ENCODE results near the gene PTRH1. TPM values are rescaled to one million over a fixed set of nuclear protein-coding genes. Genes with fewer than 3 reads are reported as not detected.

Gene PTRH1
- polyA plus RNA-seq, 1 experiment = 21.1 TPM

- no peaks in the 10 kb centered on the region for H3K27me3 ChIP-seq (ENCODE audit: control insufficient read depth, insufficient read depth, low read length)
- no peak for DNase-seq (ENCODE audit: low read depth)
- peak overlapping the region; percentile 87 for H3K4me3 ChIP-seq (ENCODE audit: low read depth, low read length)
- CTCF ChIA-PET = interaction anchor here (1.5 to 4.6 kb wide), 2 partner anchors 11 to 21 kb away, joined by 4 to 20 read pairs; partner anchors contain the start of gene TOR2A
- no peak for TF ChIP-seq CTCF (IDR thresholded peaks at IDR 0.05; ENCODE audit: insufficient read depth, low read depth, low read length)
- no peaks in the 10 kb centered on the region for H3K36me3 ChIP-seq (ENCODE audit: control insufficient read depth, insufficient read depth, low read length)
- POLR2A ChIA-PET = no interaction called here
These were observed 1.3 kb downstream of the PTRH1 start for GRCh38 chr9:127714020-127714750.

- DNase-seq (ENCODE audit: low read depth) = no peak
- no peaks in the 10 kb centered on the region for H3K27me3 ChIP-seq (ENCODE audit: control insufficient read depth, insufficient read depth, low read length)
- H3K36me3 ChIP-seq (ENCODE audit: control insufficient read depth, insufficient read depth, low read length) = no peaks in the 10 kb centered on the region
- POLR2A ChIA-PET = no interaction called here
- H3K4me3 ChIP-seq (ENCODE audit: low read depth, low read length) = no peak overlapping the region
- CTCF ChIA-PET = interaction anchor here (1.5 to 4.6 kb wide), 2 partner anchors 12 to 22 kb away, joined by 4 to 20 read pairs; partner anchors contain the start of gene TOR2A
- TF ChIP-seq CTCF (IDR thresholded peaks at IDR 0.05; ENCODE audit: insufficient read depth, low read depth, low read length) = no peak
These were observed 2.6 kb downstream of the PTRH1 start for GRCh38 chr9:127712867-127713266.

- ChIA-PET POLR2A (no interaction called here), CTCF (interaction anchor here (4.6 kb wide), 1 partner anchor 22 kb away, joined by 20 read pairs; the partner anchor contains the start of gene TOR2A)
- H3K4me3 ChIP-seq (ENCODE audit: low read depth, low read length) = no peak overlapping the region
- no peaks in the 10 kb centered on the region for H3K36me3 ChIP-seq (ENCODE audit: control insufficient read depth, insufficient read depth, low read length)
- no peak for DNase-seq (ENCODE audit: low read depth)
- no peak for TF ChIP-seq CTCF (IDR thresholded peaks at IDR 0.05; ENCODE audit: insufficient read depth, low read depth, low read length)
- no peaks in the 10 kb centered on the region for H3K27me3 ChIP-seq (ENCODE audit: control insufficient read depth, insufficient read depth, low read length)
These were observed 3.1 kb downstream of the PTRH1 start for GRCh38 chr9:127712371-127712770.

GRCh38 chr9:127711831-127712274 is 3.6 kb downstream of the PTRH1 start:
- DNase-seq (ENCODE audit: low read depth) = no peak
- Histone ChIP-seq H3K27me3 (ENCODE audit: control insufficient read depth, insufficient read depth, low read length) (no peaks in the 10 kb centered on the region), H3K4me3 (ENCODE audit: low read depth, low read length) (no peak overlapping the region), H3K36me3 (ENCODE audit: control insufficient read depth, insufficient read depth, low read length) (no peaks in the 10 kb centered on the region)
- ChIA-PET POLR2A (no interaction called here), CTCF (interaction anchor here (0.8 to 4.6 kb wide), 2 partner anchors 17 to 23 kb away, joined by 4 to 20 read pairs; partner anchors contain the start of gene TOR2A)
- no peak for TF ChIP-seq CTCF (IDR thresholded peaks at IDR 0.05; ENCODE audit: insufficient read depth, low read depth, low read length)

- ChIA-PET CTCF (interaction anchor here (0.8 kb wide), 1 partner anchor 16 kb away, joined by 4 read pairs; no protein-coding TSS in a partner anchor), POLR2A (no interaction called here)
- DNase-seq (ENCODE audit: low read depth) = no peak
- Histone ChIP-seq H3K36me3 (ENCODE audit: control insufficient read depth, insufficient read depth, low read length) (no peaks in the 10 kb centered on the region), H3K27me3 (ENCODE audit: control insufficient read depth, insufficient read depth, low read length) (no peaks in the 10 kb centered on the region), H3K4me3 (ENCODE audit: low read depth, low read length) (no peak overlapping the region)
- TF ChIP-seq CTCF (IDR thresholded peaks at IDR 0.05; ENCODE audit: insufficient read depth, low read depth, low read length) = no peak
These were observed 4.2 kb downstream of the PTRH1 start for GRCh38 chr9:127711226-127711701.

Measured in BJ (cell line).